EH (cell line): ENCODE data around the gene CTPS2.
A peak's percentile ranks its signal among the peaks of the same experiment; 100 is the strongest.
"Not testable (repeated sequence)": the region's sequence is repeated elsewhere in the genome, so short reads cannot be mapped to it uniquely, and the experiment has no call there.

ENCODE experiments used
- DNase-seq: peaks from one replicate; pipeline ENCODE4 v3.0.0-alpha.2; 2015; ENCODE audit warnings: low read depth

CTPS2 gene, protein sequence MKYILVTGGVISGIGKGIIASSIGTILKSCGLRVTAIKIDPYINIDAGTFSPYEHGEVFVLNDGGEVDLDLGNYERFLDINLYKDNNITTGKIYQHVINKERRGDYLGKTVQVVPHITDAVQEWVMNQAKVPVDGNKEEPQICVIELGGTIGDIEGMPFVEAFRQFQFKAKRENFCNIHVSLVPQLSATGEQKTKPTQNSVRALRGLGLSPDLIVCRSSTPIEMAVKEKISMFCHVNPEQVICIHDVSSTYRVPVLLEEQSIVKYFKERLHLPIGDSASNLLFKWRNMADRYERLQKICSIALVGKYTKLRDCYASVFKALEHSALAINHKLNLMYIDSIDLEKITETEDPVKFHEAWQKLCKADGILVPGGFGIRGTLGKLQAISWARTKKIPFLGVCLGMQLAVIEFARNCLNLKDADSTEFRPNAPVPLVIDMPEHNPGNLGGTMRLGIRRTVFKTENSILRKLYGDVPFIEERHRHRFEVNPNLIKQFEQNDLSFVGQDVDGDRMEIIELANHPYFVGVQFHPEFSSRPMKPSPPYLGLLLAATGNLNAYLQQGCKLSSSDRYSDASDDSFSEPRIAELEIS

DNA sequence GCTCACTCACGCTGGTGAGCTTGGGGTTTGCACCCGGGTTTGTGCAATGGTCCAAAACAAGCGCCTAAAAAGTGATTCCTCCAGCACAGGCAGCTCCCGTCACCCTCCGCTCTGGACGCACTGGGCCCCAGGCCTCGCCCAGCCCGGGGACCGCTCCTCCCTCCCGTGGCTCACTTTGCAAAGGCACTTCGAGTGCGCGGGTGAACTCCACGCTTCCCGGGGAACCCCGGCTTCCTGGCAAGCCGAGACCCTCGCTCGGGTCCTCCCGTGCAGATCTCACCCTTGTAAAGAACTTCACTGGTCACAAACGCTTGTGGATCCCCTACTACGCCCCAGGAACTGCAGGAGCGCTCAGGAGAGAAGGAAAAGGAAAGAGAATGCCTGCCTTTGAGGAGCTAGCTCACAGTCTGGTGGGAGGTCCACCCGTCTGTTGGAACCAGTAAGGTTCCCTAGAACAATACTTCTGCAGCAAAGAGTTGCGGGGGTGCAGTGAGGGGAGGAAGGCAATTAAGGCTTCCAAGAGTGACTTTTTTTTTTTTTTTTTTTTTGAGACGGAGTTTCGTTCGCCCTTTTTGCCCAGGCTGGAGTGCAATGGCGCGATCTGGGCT lies at the start of gene CTPS2:
TSS of gene CTPS2 (minus strand) at position 122 of the 608 bp plus-strand sequence. CDS start 9,767 bp downstream, outside the sequence.
- DNase-seq = peak; percentile 61

DNA sequence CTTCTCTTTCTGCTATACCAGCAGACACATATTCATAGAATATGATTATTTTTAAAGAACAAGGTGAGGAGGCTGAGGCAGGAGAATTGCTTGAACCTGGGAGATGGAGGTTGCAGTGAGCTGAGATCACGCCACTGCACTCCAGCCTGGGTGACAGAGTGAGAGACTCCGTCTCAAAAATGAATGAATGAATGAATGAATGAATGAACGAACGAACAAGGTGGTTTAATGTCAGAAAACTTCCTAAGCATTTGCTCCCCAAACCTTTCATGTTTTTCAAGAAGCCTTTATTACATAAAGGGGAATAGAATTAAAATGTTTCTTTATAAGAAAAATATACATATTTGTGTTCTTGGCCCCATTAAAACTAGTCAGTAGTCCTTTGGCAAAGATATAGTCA lies 49.0 kb upstream of the CTPS2 start:
- not testable (repeated sequence) for DNase-seq

DNA sequence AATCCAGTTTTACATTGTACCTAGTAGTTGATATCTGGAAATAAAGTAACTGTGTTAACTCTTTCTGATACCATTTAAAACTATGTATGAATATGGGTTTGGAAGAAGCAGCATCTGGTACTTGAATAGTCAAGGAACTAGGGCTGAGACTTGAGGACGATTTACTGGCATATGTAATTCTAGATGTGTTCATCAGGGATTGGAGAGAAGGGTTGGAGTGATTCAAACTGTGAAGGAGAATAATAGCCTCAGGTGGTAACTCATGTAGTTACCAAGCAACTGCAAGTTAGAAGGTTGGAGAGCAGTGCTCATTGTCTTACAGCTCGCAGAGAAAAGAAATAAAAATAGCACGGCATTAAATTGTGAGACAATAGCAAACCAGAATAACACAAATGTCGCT lies 44.3 kb upstream of the CTPS2 start:
- no peak for DNase-seq

DNA sequence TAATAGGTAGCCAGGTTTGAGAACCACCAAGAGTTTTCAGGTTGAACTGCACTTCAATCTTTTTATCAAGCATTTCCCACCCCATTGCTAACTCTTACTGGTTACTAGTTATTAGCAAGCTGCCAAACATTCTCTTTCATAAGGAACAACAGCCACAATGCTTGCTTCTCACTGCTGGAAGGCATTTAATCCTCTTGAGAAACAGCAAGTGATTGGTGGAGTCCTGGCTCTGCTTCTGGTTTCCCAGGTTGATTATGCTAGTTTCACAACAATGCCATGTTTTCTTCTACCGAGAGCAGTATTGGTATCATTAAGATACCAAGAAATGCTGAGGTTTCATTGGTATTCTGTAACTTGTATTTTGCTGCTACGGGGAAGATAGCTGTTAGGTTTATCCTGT lies 41.5 kb upstream of the CTPS2 start:
- no peak for DNase-seq

DNA sequence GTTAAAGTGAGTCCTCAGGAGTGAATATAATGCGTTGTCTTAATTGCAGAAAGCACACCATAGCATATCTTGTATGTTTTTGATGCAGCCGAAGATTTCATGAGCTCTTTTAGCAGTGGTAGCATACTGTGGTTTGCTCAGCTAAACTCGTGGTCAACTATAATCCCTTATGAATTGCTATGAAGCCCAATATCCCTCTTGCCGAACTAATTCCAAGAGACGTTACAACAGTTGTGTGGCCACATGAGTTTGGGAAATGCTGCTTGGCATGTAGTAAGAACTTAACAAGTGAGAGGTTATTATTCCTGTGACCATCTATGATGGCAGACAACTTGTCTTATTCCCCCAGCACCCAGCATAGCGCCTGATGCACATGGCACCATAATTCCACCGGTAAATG lies 37.7 kb upstream of the CTPS2 start:
- no peak for DNase-seq

DNA sequence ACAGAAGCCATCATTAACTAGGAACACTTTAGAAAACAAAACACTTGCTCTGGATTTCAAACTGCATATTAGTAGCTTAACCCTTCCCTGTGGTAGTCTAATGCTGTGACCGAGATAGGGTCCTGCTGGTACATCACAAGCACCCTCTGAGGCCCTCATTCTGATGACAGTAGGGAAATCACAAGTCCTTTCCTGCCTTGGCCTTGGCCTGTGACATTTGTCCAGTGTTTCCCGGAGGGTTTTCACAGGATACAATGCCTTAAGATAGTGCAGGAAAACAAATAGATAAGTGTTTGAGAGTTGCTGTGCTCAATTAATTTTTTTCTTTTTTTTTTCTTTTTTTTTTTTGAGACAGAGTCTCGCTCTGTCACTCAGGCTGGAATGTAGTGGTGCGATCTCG lies 36.0 kb upstream of the CTPS2 start:
- DNase-seq = no peak

DNA sequence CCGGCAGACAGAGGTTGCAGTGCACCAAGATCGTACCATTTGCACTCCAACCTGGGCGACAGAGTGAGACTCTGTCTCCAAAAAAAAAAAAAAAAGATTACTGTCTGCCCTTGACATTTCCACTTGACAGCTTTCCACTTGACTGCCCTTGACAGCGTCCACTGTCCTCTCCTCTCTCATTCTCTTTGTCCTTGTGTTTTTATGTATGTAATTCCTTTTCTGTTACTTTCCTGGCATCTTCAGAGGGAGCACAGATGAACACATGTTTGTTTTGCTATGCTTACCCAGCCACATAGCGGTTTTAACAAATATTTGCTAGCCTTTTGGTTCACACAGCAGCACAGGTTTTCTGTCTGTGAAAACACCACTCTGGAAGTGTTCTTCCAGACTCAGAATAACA lies 33.2 kb upstream of the CTPS2 start:
- no peak for DNase-seq

DNA sequence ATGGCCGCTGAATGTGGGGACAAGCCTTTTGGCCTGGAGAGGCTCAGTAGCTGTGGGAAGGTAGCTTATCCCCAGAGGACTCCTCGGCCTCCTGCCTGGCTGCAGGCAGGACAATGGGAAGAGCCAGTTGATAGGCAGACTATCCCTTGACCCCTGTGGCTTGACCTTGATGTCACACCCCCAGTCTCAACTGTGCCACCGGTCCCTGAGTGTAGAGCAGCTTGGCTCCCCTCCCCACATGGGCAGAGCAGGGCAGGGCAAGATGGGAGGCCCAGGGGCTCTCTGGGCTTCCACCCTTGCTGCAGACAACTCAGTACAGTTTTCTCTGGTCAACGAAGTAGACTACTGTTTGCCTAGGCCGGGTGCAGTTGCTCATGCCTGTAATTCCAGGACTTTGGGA lies 32.6 kb upstream of the CTPS2 start:
- no peak for DNase-seq

DNA sequence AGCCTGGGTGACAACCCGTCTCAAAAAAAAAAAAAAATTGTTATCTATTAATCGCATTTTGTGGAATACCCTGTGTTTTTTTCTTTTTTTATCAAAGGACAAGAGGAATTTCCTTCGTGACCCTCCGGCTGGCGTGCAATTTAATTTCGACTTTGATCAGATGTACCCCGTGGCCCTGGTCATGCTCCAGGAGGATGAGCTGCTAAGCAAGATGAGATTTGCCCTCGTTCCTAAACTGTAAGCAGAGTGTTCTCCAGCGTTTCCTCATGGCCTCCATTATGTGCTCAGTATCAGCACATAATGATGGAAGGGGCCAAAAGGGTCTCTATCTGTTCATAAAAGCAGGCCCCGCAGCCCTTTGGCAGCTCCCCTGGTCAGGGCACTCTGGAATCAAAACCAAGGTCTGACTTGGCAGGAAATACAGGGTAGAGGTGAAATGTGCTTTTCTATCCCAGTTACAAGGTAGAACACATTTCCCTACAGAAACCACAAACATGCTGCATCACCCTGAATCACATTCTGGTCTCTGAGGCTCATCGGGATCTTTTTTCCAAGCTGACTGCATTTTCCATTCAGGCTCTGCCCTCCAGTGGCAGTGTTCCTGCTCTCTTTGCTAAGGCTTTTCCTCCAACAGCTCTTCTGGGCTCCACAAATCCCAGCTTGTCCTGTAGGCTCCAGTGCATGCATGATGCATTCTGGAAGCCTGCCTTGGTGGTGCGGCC lies 31.3 kb upstream of the CTPS2 start:
- peak; percentile 62 for DNase-seq

DNA sequence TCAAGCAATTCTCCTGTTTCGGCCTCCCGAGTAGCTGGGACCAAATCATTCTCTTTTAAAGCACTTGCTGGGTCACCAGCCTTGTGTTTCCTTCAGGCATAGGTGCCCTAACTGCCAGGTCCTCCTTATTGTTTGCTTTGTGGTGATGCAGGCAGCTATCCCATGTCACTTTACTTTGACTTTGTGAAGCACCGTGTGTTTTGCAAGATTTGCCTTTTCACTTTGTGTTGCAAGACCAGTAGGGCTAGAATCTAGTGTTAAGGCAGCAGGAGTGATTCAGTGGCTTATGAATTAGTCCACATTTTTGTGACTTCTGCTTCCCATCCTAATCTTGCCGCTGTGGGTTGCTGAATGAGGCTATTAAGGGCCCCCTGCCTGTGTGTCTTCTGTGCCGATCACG lies 27.1 kb upstream of the CTPS2 start:
- no peak for DNase-seq

DNA sequence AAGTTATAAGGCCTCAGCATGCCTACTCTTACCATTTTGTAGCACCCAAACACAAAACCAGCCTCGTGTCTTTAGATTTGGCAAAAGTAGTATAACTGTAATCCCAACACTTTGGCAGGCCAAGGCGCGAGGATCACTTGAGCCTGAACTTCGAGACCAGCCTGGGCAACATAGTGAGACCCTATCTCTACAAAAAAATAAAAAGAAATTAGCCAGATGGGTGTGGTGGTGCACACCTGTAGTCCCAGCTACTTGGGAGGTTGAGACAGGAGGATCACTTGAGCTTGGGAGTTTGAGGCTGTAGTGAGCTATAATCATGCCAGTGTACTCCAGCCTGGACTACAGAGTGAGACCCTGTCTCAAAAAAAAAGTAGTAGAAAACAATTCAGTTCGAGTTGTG lies 24.6 kb upstream of the CTPS2 start:
- DNase-seq = no peak

DNA sequence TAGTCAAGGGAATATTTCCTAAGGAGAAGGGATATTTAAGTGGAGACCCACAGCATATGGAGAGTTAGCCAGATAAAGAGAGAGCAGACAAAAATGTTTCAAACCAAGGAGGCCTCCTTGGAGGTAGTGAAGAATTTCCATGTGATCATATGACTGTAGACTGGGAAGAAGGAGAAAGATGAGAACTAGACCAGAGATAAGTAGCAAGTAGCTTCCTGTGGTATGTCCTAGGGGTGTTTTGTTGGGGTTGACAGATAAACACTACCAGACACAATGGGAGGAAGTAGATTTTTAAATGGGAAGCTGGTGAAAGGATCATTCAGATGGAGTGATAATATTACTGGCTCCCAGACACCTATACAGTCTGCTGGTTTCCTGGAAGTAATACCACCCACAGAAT lies 20.5 kb upstream of the CTPS2 start:
- DNase-seq = no peak

DNA sequence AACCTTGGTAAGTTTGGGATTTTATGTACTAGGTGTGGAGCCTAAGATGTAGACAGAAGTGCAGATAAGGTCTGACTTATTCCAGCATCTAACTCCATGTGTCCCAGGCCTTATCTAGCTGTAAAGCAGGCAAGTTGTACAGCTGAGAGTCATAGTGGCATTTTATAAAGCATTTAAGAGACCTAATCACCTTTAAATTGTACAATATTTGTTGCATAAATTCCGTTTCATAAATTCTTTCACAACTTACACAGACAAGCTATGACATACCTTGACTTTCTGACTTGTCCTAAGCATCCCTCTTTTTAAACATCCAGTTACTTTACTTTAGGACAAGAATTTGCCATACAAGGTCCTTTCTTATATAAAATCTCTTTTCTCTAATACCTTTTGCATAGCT lies 18.0 kb upstream of the CTPS2 start:
- no peak for DNase-seq

DNA sequence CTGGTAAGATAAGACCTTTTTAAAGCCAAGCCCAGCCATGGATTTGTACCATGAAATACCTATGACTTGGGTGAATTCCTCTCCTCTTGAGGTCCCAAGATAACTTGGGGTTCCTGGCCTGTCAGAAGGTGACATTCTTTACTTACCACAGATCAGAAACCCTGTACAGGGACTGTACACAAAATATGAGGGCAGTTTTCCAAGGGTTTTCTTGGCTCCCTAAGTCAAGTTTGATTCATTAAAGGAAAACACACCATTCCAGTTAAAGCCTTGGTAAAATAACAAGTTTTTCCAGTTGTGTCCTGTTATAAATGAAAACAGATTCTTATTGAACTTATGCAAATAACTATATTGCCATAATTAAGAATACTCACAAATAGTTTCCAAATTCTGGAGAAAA lies 15.2 kb upstream of the CTPS2 start:
- no peak for DNase-seq

DNA sequence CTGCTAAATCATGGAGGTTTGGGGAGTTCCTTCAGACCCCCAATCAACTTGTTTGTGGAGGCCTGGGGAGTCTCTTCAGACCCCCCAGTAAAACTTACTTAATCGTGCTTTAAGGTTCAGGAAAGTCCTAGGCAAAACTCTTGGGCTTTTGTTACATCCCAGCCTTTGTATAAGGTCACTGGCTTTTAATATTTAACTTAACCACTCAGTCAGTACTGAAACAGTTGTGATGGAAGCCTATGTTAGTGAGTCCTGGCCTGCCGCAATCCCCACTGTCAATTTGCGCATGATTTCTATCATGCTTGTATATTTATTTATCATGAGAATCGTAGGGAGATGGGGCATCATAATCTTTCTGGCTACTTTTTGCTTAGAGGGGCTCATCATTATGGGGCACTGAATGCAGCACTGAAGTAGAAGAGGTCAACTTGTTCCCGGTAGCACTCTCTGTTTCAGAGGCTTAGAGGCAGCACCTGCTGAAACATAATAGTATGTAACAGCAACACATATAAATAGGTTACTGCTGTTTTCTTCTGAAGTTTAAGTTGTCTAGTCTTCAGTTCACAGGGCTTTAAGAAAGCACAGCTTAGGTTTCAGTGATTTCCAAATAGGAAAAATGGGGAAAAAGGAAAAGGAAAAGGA lies 14.0 kb upstream of the CTPS2 start:
- DNase-seq = not testable (repeated sequence)

DNA sequence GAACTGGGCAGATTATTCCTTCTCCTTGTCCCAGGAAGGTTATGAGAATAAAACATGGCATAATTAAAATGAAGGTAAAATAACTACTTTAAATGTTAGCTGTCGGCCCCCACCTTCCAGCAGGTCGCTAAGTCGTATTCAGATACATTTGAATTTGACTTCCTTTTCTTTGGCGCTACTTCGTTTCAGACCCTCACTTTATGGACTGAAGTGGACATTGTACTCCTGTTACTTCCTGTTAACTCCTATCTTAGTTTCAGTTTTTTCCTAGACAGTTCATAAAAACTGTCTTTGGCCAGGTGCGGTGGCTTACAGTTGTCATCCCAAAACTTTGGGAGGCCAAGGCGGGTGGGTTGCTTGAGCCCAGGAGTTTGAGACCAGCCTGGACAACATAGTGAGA lies 12.6 kb upstream of the CTPS2 start:
- DNase-seq = no peak

DNA sequence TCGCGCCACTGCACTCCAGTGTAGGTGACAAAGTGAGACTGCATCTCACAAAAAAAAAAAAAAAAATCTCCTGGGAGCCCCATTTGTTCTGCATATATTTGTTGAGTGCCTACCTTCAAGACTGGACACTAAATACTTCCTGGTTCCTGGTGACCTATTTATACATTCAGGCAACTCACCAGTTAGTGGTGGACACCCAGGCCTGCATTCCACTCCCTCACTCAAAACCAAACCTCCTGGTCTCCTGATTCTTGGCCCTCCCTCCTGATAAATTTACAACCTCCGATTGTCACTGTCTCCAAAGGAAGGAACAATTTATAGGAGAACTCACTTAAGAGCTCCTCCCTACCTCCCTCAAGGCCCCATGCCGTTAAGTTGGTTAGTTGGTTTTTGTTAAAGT lies 10.0 kb upstream of the CTPS2 start:
- peak; percentile 39 for DNase-seq

DNA sequence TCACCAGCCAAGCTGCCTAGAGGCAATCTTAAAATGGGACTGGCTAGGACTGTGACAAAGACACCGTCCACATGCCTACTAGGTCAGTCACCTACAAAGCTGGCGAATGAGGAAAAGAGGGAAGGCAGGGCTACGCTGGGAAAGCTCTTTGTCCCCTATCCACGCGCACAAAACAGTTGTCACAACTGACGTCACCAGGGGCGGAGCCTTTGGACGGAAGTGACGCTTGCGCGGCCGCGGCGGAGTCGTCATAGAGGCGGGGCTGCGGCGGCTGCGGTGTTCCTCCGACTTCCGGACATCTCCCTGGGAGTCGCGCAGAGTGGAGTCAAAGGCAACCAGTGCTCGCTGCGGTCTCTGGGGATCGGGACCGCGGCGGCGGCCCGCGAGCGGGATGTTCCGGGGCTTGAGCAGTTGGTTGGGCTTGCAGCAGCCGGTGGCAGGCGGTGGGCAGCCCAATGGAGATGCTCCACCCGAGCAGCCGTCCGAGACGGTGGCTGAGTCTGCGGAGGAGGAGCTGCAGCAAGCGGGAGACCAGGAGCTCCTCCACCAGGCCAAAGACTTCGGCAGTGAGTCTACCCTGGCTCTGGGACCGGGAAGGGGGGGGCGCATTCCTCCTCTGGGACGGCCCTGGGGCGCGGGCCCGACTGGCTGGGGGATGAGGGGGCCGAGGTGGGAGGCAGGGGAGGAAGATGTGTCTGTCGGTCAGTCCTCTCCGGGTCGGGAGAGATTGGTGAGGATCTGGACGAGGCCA lies 7.0 kb upstream of the CTPS2 start, which contains the start of gene SYAP1:
TSS of gene SYAP1 (plus strand) at position 279 of the 751 bp plus-strand sequence. CDS start at position 392, 113 bp downstream.
- DNase-seq = peak; percentile 95

DNA sequence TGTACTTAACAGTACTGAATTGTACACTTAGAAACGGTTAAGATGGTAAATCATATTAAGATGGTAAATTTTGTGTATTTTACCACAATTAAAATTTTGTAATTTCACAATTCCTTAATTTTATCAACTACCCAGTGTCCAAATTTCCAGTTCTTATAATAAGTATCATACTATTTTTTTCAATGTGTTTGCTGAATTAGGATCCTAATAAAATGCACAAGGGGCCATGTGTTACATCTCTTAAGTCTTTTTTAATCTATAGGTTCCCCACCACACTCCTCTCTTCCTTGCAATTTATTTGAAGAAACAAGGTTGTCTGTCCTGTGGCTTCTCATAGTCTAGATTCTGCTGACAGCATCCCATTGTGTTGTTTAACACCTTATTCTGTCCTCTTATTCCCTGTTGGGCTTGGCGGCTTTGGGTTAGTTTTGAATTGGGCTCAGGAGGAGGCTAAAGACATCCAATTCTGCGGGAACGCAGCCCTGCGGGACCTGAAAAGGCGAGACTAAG lies 6.4 kb upstream of the CTPS2 start:
- DNase-seq = no peak

DNA sequence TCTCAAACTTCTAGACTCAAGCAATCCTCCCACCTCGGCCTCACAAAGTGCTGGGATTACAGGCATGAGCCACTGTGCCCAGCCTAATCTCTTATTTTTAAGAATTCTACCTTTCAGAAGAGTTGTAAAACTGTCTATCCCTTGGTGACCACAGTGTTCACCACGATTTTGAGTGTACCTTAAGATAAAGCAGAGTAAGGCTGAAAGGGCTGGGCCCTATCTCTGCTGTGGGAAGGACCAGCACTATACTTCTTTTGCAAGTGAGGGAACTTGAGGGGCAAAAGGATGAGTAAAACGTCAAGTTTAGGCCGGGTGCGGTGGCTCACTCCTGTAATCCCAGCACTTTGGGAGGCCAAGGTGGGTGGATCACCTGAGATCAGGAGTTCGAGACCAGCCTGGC lies 4.0 kb upstream of the CTPS2 start:
- DNase-seq = not testable (repeated sequence)

DNA sequence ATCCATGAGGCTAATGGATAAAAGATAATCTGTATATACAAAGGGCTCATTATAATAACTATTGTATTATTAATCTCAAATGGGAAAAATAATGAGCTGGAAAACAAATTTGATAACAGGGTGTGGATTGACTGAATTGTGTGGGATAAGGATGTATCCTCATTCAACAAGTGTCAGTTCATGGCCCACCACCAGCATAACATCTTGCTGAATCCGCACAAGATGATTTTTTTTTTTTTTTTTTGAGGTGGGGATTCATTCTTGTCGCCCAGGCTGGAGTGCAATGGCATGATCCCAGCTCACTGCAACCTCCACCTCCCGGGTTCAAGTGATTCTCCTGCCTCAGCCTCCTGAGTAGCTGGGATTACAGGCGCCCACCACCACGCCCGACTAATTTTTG lies 3.2 kb upstream of the CTPS2 start:
- not testable (repeated sequence) for DNase-seq
